OCI-LY7 (cell line): ENCODE data around the gene FBXO31. TPM values are rescaled to one million over a fixed set of nuclear protein-coding genes. Genes with fewer than 3 reads are reported as not detected.

ENCODE experiments used
- BruUV-seq: library from RNA; stranded (reverse); fragments of 400-500 nt; replicated peaks from 2 replicates; lab custom pipeline; 2021; lab: Mats Ljungman, UMichigan
- CTCF ChIA-PET: fragments of 300-600 bp; sonication (Branson Sonifier 250); formaldehyde crosslinking; loops from one replicate; lab custom pipeline; 2022; ENCODE audit warnings: antibody characterized with exemption; ENCODE audit not compliant: unreplicated experiment; lab: Charles Lee
- POLR2A ChIA-PET: fragments of 300-600 bp; sonication (Branson Sonifier 250); formaldehyde crosslinking; loops from one replicate; lab custom pipeline; 2022; ENCODE audit warnings: antibody characterized with exemption; lab: Charles Lee
- DNase-seq: peaks from one replicate; pipeline ENCODE4 v3.0.0-alpha.2; 2015; ENCODE audit warnings: low spot score
- H2AFZ ChIP-seq: fragments of 200-600 bp; sonication (generic), shearing (Covaris generic); 2 replicates; pipeline ENCODE4 v1.6.1; 2014; ENCODE audit warnings: mild to moderate bottlenecking, antibody characterized with exemption, low read length, moderate library complexity
- H3K27ac ChIP-seq: fragments of 200-600 bp; sonication (generic); 2 replicates; pipeline ENCODE4 v1.5.1; 2014; ENCODE audit warnings: mixed run types, low read depth, mild to moderate bottlenecking, moderate library complexity, low read length, inconsistent platforms; ENCODE audit not compliant: poor library complexity, severe bottlenecking
- H3K36me3 ChIP-seq: fragments of 200-600 bp; sonication (generic); 2 replicates; pipeline ENCODE4 v1.6.1; 2014; ENCODE audit warnings: mild to moderate bottlenecking, antibody characterized with exemption, low read length, moderate library complexity, mixed read lengths; ENCODE audit not compliant: insufficient read depth
- H3K4me1 ChIP-seq: fragments of 200-600 bp; sonication (generic); 2 replicates; pipeline ENCODE4 v1.5.1; 2014; ENCODE audit warnings: mild to moderate bottlenecking, low read length; ENCODE audit not compliant: insufficient read depth, poor library complexity, severe bottlenecking
- H3K4me2 ChIP-seq: fragments of 200-600 bp; sonication (generic); 2 replicates; pipeline ENCODE4 v1.6.1; 2014; ENCODE audit warnings: mild to moderate bottlenecking, low read length
- H3K4me3 ChIP-seq: fragments of 200-600 bp; sonication (generic); 2 replicates; pipeline ENCODE4 v1.5.1; 2014; ENCODE audit warnings: mild to moderate bottlenecking, low read depth, low read length; ENCODE audit not compliant: poor library complexity, severe bottlenecking
- H3K79me2 ChIP-seq: fragments of 200-600 bp; sonication (generic); 2 replicates; pipeline ENCODE4 v1.6.1; 2016; ENCODE audit warnings: low read depth, mild to moderate bottlenecking, low read length, moderate library complexity, mixed read lengths; ENCODE audit not compliant: insufficient read depth
- H3K9me2 ChIP-seq: fragments of 200-600 bp; sonication (generic); 2 replicates; pipeline ENCODE4 v1.6.1; 2016; ENCODE audit warnings: mild to moderate bottlenecking, low read length, mixed read lengths; ENCODE audit not compliant: insufficient read depth
- H3K9me3 ChIP-seq: fragments of 200-600 bp; sonication (generic); 2 replicates; pipeline ENCODE4 v1.6.1; 2014; ENCODE audit warnings: mild to moderate bottlenecking, mixed run types, low read length, mixed read lengths
- H4K20me1 ChIP-seq: fragments of 200-600 bp; sonication (generic); 2 replicates; pipeline ENCODE4 v1.6.1; 2014; ENCODE audit warnings: mild to moderate bottlenecking, antibody characterized with exemption, low read length, moderate library complexity, mixed read lengths; ENCODE audit not compliant: insufficient read depth
- EZH2phosphoT487 ChIP-seq: fragments of 200-600 bp; sonication (generic); IDR thresholded peaks from 2 replicates; pipeline ENCODE4 v1.6.1; 2018; ENCODE audit warnings: low read depth, borderline replicate concordance, mild to moderate bottlenecking, mixed run types, antibody characterized with exemption, low read length, moderate library complexity, mixed read lengths
- intact Hi-C: fragments of 100-400 bp; cut with micrococcal nuclease; formaldehyde crosslinking; loops from one replicate; pipeline ENCODE4 v1.10.0; 2022; ENCODE audit not compliant: unreplicated experiment
- total RNA-seq, 2 experiments: library from RNA; depleted of rRNA in 1 of 2; stranded (reverse); fragments of >200 nt in 1 of 2; shearing (Covaris generic) in 1 of 2; gene quantifications; 2 replicates each; pipeline ENCODE4 v1.2.3, GENCODE V29; 2014 to 2022
- TF ChIP-seq, protein P1 (sequence below): fragments of 200-600 bp; sonication (generic); conservative IDR thresholded peaks from 2 replicates; pipeline ENCODE4 v1.5.1; 2014; ENCODE audit warnings: mild to moderate bottlenecking, antibody characterized with exemption, low read length, moderate library complexity, mixed read lengths

Gene FBXO31
- total RNA-seq, 2 experiments from 2014 or later = 26.0 to 32.4 TPM

GRCh38 chr16:87367529-87367928 is 16.0 kb downstream of the FBXO31 start:
- H3K27ac ChIP-seq = no peak overlapping the region
- no peaks in the 10 kb centered on the region for H3K9me2 ChIP-seq
- H3K36me3 ChIP-seq = peaks cover 4% of the 10 kb centered on the region; the same call in 1 of the 2 replicates
- DNase-seq = no peak
- intact Hi-C loops = no loop called here
- no peak overlapping the region for H3K4me2 ChIP-seq
- H2AFZ ChIP-seq = no peak overlapping the region
- no TSS peak for BruUV-seq
- TF ChIP-seq EZH2phosphoT487 = no peak
- TF ChIP-seq, protein P1, sequence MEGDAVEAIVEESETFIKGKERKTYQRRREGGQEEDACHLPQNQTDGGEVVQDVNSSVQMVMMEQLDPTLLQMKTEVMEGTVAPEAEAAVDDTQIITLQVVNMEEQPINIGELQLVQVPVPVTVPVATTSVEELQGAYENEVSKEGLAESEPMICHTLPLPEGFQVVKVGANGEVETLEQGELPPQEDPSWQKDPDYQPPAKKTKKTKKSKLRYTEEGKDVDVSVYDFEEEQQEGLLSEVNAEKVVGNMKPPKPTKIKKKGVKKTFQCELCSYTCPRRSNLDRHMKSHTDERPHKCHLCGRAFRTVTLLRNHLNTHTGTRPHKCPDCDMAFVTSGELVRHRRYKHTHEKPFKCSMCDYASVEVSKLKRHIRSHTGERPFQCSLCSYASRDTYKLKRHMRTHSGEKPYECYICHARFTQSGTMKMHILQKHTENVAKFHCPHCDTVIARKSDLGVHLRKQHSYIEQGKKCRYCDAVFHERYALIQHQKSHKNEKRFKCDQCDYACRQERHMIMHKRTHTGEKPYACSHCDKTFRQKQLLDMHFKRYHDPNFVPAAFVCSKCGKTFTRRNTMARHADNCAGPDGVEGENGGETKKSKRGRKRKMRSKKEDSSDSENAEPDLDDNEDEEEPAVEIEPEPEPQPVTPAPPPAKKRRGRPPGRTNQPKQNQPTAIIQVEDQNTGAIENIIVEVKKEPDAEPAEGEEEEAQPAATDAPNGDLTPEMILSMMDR = no peak
- ChIA-PET POLR2A (no interaction called here), CTCF (no interaction called here)
- no peaks in the 10 kb centered on the region for H4K20me1 ChIP-seq
- H3K79me2 ChIP-seq = peaks cover 16% of the 10 kb centered on the region; the same call in 1 of the 2 replicates
- H3K9me3 ChIP-seq = no peaks in the 10 kb centered on the region
- H3K4me3 ChIP-seq = no peak overlapping the region
- peaks cover 24% of the 10 kb centered on the region for H3K4me1 ChIP-seq

DNA sequence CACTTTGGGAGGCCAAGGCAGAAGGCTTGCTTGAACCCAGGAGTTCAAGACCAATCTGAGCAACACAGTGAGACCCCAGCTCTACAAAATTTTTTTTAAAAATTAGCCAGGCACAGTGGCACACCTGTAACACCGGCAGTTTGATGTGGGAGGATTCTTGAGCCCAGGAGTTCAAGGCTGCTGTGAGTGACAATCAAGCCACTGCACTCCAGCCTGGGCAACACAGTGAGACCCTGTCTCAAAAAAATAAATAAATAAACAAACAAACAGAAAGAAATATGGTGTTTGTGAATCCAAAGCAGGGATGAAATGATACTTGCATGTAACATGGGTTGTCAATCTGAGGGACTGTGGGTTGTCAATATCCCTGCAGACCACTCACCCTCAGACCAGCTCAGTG is 16.6 kb downstream of the FBXO31 start:
- no peak overlapping the region for H3K4me3 ChIP-seq
- no peaks in the 10 kb centered on the region for H4K20me1 ChIP-seq
- TF ChIP-seq, protein P1 = no peak
- TF ChIP-seq EZH2phosphoT487 = no peak
- no peaks in the 10 kb centered on the region for H3K9me3 ChIP-seq
- H3K27ac ChIP-seq = no peak overlapping the region
- POLR2A ChIA-PET = no interaction called here
- peaks cover 7% of the 10 kb centered on the region; the same call in 1 of the 2 replicates for H3K36me3 ChIP-seq
- no peak for DNase-seq
- H3K4me1 ChIP-seq = peaks cover 24% of the 10 kb centered on the region
- no peak overlapping the region for H3K4me2 ChIP-seq
- no TSS peak for BruUV-seq
- H3K9me2 ChIP-seq = no peaks in the 10 kb centered on the region
- no peak overlapping the region for H2AFZ ChIP-seq
- intact Hi-C loops = no loop called here
- CTCF ChIA-PET = no interaction called here
- H3K79me2 ChIP-seq = peaks cover 16% of the 10 kb centered on the region; the same call in 1 of the 2 replicates

- Histone ChIP-seq H3K27ac (no peak overlapping the region), H2AFZ (no peak overlapping the region), H3K4me1 (peaks cover 24% of the 10 kb centered on the region), H4K20me1 (no peaks in the 10 kb centered on the region), H3K9me3 (no peaks in the 10 kb centered on the region), H3K4me2 (no peak overlapping the region), H3K9me2 (no peaks in the 10 kb centered on the region), H3K4me3 (no peak overlapping the region), H3K79me2 (peaks cover 16% of the 10 kb centered on the region; the same call in 1 of the 2 replicates), H3K36me3 (peaks cover 11% of the 10 kb centered on the region; the same call in 1 of the 2 replicates)
- DNase-seq = no peak
- POLR2A ChIA-PET = no interaction called here
- intact Hi-C loops = no loop called here
- CTCF ChIA-PET = no interaction called here
- TF ChIP-seq, protein P1 = no peak
- TF ChIP-seq EZH2phosphoT487 = no peak
- BruUV-seq = no TSS peak
Observed at GRCh38 chr16:87366288-87366687, 17.3 kb downstream of the FBXO31 start.
